ENCODE results near the gene CFAP46. TPM values are rescaled to one million over a fixed set of nuclear protein-coding genes. Genes with fewer than 3 reads are reported as not detected.

Gene CFAP46
- total RNA-seq, 6 experiments from 2014 or later = 0.31 to 1.4 (median 0.32) TPM; not detected in 1

DNA sequence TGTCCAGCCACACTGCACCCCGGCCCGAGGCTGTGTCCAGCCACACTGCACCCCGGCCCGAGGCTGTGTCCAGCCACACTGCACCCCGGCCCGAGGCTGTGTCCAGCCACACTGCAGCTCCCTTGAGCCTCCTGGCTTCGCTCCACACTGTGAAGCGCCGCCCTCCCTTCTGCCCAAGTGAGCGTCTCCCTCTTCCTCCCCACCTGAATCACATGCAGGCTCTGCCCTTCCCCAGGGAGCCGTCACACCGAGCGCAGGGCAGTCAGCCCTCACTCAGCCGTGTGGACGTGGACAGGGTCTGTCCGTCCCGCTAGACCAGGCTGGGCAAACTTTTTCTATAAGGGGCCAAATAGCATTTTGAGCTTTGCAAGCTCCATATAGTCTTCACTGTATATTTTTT is 27.6 kb downstream of the CFAP46 start:
- no peak for TF ChIP-seq CTCF (IDR thresholded peaks at IDR 0.05)
- Mint-ChIP-seq H3K9me3 (0 out of 2 replicates have a peak, but pooled peaks cover 3% of the 10 kb centered on the region), H3K4me1 (ENCODE audit: low read depth) (peaks cover 5% of the 10 kb centered on the region; the same call in 1 of the 2 replicates), H3K27me3 (ENCODE audit: insufficient read depth) (peaks cover 11% of the 10 kb centered on the region), H3K27ac (no peak overlapping the region), H3K36me3 (ENCODE audit: low read depth) (no peaks in the 10 kb centered on the region), H3K4me3 (no peak overlapping the region)
- DNase-seq = no peak

DNA sequence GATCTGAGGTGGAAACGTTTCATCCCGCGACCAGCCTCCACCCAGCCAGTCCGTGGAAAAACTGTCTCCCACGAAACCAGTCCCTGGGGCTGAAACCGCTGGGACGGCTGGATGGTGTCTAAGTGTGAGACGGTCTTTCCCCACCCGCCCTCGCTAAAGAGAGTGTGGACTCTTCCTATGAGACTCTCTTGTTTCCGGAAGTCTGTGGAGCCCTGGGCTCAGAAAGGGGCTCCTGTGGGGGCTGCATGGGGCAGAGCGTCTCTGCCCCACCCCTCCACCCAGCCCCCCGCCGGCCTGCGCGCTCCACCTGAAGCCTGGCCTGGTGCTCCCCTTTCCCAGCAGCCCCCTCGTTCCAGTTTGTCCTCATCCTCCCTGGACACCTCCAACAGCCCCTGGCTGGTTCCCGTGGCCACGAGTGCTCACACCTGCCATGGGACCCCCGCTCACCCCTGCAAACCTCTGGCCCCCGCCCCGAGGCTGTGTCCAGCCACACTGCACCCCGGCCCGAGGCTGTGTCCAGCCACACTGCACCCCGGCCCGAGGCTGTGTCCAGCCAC is 28.7 kb downstream of the CFAP46 start:
- TF ChIP-seq CTCF (IDR thresholded peaks at IDR 0.05) = no peak
- Mint-ChIP-seq H3K4me1 (ENCODE audit: low read depth) (peaks cover 5% of the 10 kb centered on the region; the same call in 1 of the 2 replicates), H3K9me3 (0 out of 2 replicates have a peak, but pooled peaks cover 3% of the 10 kb centered on the region), H3K4me3 (no peak overlapping the region), H3K36me3 (ENCODE audit: low read depth) (no peaks in the 10 kb centered on the region), H3K27ac (no peak overlapping the region), H3K27me3 (ENCODE audit: insufficient read depth) (peaks cover 11% of the 10 kb centered on the region)
- DNase-seq = no peak

DNA sequence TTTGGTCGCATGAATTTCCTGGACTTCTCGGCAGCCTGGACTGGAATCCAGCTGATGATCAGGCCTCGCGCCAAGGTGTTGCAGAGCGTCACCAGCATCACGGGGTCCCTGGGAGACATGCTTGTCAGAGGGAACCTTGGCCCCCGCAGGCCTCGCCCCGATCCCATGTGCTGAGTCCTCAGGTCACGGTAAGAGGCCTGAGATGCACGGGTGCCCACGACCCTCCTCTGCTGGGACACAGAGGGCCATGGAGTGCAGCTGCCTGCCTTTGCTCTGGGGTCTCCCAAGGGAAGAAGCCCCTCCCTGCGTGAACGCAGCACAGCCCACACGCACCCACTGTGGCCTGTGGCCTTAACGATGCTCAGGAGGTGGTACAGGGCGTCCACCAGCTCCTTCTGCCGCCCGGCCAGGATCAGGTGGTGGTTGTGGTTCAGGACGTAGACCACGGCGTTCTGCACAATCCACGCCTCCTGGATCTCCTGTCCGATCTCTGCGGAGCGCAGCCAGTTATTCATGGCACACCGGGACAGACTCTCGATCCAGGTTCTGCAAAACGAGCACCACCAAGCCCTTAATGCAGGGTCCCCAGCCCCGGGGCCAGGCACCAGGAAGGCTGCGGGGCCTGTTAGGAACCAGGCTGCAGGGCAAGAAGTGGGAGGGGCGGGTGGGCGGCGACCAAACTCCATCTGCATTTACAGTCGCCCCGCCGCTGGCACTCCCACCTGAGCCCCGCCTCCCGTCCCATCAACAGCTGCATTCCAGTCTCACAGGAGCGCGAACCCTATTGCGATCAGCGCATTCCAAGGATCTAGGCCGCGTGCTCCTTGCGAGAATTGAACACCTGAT is 29.4 kb downstream of the CFAP46 start:
- 0 out of 2 replicates have a peak, but pooled peaks cover 3% of the 10 kb centered on the region for H3K9me3 Mint-ChIP-seq
- no peak overlapping the region for H3K27ac Mint-ChIP-seq
- peaks cover 11% of the 10 kb centered on the region for H3K27me3 Mint-ChIP-seq (ENCODE audit: insufficient read depth)
- no peak for TF ChIP-seq CTCF (IDR thresholded peaks at IDR 0.05)
- H3K4me1 Mint-ChIP-seq (ENCODE audit: low read depth) = peaks cover 5% of the 10 kb centered on the region; the same call in 1 of the 2 replicates
- no peak overlapping the region for H3K4me3 Mint-ChIP-seq
- no peak for DNase-seq
- no peaks in the 10 kb centered on the region for H3K36me3 Mint-ChIP-seq (ENCODE audit: low read depth)

DNA sequence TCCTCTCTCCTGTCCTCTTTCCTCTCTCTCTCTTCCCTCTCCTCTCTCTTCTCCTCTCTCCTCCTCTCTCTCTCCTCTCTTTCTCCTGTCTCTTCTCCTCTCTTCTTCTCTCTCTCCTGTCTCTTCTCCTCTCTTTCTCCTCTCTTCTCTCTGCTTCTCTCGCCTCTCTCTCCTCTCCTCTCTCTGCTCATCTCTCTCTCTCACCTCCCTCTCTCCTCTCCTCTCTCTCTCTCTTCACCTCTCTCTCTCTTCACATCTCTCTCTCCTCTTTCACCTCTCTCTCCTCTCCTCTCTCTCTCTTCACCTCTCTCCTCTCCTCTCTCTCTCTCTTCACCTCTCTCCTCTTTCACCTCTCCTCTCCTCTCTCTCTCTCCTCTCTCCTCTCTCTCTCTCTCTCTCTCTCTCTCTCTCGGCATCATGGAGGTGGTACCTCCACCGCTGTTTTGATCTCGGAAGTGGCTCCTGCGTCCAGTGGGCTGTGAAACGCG is 30.1 kb downstream of the CFAP46 start:
- no peak overlapping the region for H3K27ac Mint-ChIP-seq
- no peaks in the 10 kb centered on the region for H3K36me3 Mint-ChIP-seq (ENCODE audit: low read depth)
- peaks cover 11% of the 10 kb centered on the region for H3K27me3 Mint-ChIP-seq (ENCODE audit: insufficient read depth)
- DNase-seq = no peak
- H3K4me1 Mint-ChIP-seq (ENCODE audit: low read depth) = peaks cover 5% of the 10 kb centered on the region; the same call in 1 of the 2 replicates
- H3K4me3 Mint-ChIP-seq = no peak overlapping the region
- TF ChIP-seq CTCF (IDR thresholded peaks at IDR 0.05) = no peak
- 0 out of 2 replicates have a peak, but pooled peaks cover 3% of the 10 kb centered on the region for H3K9me3 Mint-ChIP-seq

DNA sequence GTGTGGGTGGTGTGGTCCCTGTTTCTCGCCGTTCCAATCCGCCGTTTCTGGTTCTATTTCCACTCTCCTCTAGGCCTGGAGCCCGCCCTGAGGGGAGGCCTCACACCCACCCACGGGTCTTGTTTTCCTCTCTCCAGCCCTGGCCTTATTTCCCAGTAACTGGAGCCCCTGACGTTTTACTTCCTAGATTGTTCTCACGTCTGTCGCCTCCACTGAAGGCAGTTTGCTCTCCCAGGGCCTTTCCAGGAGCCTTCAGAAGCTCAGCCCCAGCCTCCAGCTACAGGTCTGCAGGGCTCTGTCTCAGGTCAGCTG is 30.6 kb downstream of the CFAP46 start:
- Mint-ChIP-seq H3K27me3 (ENCODE audit: insufficient read depth) (peaks cover 9% of the 10 kb centered on the region), H3K4me3 (no peak overlapping the region), H3K36me3 (ENCODE audit: low read depth) (no peaks in the 10 kb centered on the region), H3K27ac (no peak overlapping the region), H3K9me3 (0 out of 2 replicates have a peak, but pooled peaks cover 3% of the 10 kb centered on the region), H3K4me1 (ENCODE audit: low read depth) (peaks cover 5% of the 10 kb centered on the region; the same call in 1 of the 2 replicates)
- no peak for DNase-seq
- TF ChIP-seq CTCF (IDR thresholded peaks at IDR 0.05) = no peak

Measured in HFFc6 (cell line).